HCT116 (cell line): Measurements from ENCODE around the gene DIAPH3.

ENCODE experiments used
- CEBPB ChIP-seq: IDR thresholded peaks from 2 replicates; pipeline ENCODE4 v1.6.1; 2012; ENCODE audit warnings: low read depth
- EZH2 ChIP-seq: fragments of 200-600 bp; sonication (generic); IDR thresholded peaks from 2 replicates; pipeline ENCODE4 v1.6.1; 2017; ENCODE audit warnings: antibody characterized with exemption, mixed run types
- EZH2phosphoT487 ChIP-seq: fragments of 200-600 bp; IDR thresholded peaks from 2 replicates; pipeline ENCODE4 v1.6.1; 2018; ENCODE audit warnings: antibody characterized with exemption, borderline replicate concordance
- JUND ChIP-seq: IDR thresholded peaks from 2 replicates; pipeline ENCODE4 v1.6.1; 2012
- POLR2A ChIP-seq: IDR thresholded peaks from 2 replicates; pipeline ENCODE4 v1.7.0; 2011; ENCODE audit warnings: borderline replicate concordance; ENCODE audit not compliant: insufficient read depth, insufficient read length; ENCODE audit errors: extremely low read depth
- POLR2AphosphoS5 ChIP-seq: IDR thresholded peaks from 2 replicates; pipeline ENCODE4 v1.6.1; 2011; ENCODE audit warnings: mild to moderate bottlenecking, low read depth, low read length, moderate library complexity
- RAD21 ChIP-seq: IDR thresholded peaks from 2 replicates; pipeline ENCODE4 v1.6.1; 2012; ENCODE audit warnings: low read depth, mild to moderate bottlenecking
- SIN3A ChIP-seq: IDR thresholded peaks from 2 replicates; pipeline ENCODE4 v1.6.1; 2012; ENCODE audit warnings: low read depth
- SRF ChIP-seq: IDR thresholded peaks from 2 replicates; pipeline ENCODE4 v1.6.1; 2012; ENCODE audit warnings: low read depth
- YY1 ChIP-seq: IDR thresholded peaks from 2 replicates; pipeline ENCODE4 v1.6.1; 2011; ENCODE audit warnings: low read length, low read depth, moderate library complexity, mild to moderate bottlenecking; ENCODE audit not compliant: insufficient replicate concordance; ENCODE audit errors: extremely low read depth
- TF ChIP-seq, protein P1 (sequence below), 3 experiments: fragments of 200-600 bp in 1 of 3; sonication (generic) in 1 of 3; IDR thresholded peaks in 2 of 3; conservative IDR thresholded peaks in 1 of 3; 2 replicates each; pipeline ENCODE4 v1.5.1; 2012 to 2017; ENCODE audit warnings: low read depth in 2 of 3, low read length in 2 of 3, antibody characterized with exemption in 1 of 3, borderline replicate concordance in 1 of 3, control low read depth in 1 of 3, mild to moderate bottlenecking in 1 of 3, mixed read lengths in 1 of 3, mixed run types in 1 of 3, moderate library complexity in 1 of 3; ENCODE audit not compliant: insufficient read depth in 1 of 3
- TF ChIP-seq, protein P2 (sequence below): IDR thresholded peaks from 2 replicates; pipeline ENCODE4 v1.6.1; 2011; ENCODE audit warnings: mild to moderate bottlenecking, low read length, moderate library complexity; ENCODE audit not compliant: insufficient replicate concordance; ENCODE audit errors: extremely low read depth

DNA sequence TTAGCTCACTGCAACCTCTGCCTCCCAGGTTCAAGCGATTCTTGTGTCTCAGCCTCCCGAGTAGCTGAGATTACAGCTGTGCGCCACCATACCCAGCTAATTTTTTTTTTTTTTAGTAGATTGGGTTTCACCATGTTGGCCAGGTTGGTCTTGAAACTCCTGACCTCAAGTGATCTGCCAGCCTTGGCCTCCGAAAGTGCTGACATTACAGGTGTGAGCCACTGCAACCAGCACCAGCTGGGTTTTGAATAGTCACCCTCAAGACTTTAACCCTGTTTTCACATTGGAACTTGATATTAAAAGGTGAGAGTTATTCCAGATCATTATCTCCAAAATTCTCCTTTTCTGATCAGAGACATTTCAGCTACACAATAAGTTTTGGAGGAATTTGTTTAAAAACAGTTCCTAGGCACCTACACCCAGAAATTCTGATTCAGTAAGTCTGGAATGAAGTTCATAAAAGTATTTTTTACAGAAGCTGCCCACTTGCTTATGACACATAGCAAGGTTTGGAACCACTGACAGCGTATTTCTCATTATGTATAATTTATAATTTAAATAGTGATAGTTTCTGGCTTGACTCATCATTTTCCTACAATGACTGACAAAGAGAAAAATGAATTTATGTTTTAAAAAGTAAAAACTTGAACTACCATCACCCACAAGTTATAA lies 417.3 kb downstream of the DIAPH3 start:
- TF ChIP-seq CEBPB (no peak), POLR2A (no peak), EZH2 (no peak), JUND (no peak), RAD21 (no peak), YY1 (no peak), SIN3A (no peak), POLR2AphosphoS5 (no peak), EZH2phosphoT487 (no peak), SRF (no peak)
- TF ChIP-seq, protein P1, sequence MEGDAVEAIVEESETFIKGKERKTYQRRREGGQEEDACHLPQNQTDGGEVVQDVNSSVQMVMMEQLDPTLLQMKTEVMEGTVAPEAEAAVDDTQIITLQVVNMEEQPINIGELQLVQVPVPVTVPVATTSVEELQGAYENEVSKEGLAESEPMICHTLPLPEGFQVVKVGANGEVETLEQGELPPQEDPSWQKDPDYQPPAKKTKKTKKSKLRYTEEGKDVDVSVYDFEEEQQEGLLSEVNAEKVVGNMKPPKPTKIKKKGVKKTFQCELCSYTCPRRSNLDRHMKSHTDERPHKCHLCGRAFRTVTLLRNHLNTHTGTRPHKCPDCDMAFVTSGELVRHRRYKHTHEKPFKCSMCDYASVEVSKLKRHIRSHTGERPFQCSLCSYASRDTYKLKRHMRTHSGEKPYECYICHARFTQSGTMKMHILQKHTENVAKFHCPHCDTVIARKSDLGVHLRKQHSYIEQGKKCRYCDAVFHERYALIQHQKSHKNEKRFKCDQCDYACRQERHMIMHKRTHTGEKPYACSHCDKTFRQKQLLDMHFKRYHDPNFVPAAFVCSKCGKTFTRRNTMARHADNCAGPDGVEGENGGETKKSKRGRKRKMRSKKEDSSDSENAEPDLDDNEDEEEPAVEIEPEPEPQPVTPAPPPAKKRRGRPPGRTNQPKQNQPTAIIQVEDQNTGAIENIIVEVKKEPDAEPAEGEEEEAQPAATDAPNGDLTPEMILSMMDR (IDR thresholded peaks at IDR 0.05 in 2 of 3, conservative IDR thresholded peaks at IDR 0.05 in 1 of 3; ENCODE audit: borderline replicate concordance in 1 of 3, insufficient read depth in 1 of 3, low read depth in 2 of 3, low read length in 2 of 3): no peak
- TF ChIP-seq, protein P2, sequence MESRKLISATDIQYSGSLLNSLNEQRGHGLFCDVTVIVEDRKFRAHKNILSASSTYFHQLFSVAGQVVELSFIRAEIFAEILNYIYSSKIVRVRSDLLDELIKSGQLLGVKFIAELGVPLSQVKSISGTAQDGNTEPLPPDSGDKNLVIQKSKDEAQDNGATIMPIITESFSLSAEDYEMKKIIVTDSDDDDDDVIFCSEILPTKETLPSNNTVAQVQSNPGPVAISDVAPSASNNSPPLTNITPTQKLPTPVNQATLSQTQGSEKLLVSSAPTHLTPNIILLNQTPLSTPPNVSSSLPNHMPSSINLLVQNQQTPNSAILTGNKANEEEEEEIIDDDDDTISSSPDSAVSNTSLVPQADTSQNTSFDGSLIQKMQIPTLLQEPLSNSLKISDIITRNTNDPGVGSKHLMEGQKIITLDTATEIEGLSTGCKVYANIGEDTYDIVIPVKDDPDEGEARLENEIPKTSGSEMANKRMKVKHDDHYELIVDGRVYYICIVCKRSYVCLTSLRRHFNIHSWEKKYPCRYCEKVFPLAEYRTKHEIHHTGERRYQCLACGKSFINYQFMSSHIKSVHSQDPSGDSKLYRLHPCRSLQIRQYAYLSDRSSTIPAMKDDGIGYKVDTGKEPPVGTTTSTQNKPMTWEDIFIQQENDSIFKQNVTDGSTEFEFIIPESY: no peak
